SK-N-MC (cell line): Measurements from ENCODE around the gene S100B.

Experiments
- EZH2 ChIP-seq: fragments of 200-600 bp; sonication (generic); IDR thresholded peaks from one replicate; pipeline ENCODE4 v1.6.1; 2017; ENCODE audit warnings: antibody characterized with exemption
- POLR2AphosphoS5 ChIP-seq: IDR thresholded peaks from 2 replicates; pipeline ENCODE4 v1.6.1; 2012; ENCODE audit warnings: mild to moderate bottlenecking, low read depth, low read length, borderline replicate concordance

GRCh38 chr21:46621457-46622182 is 16.7 kb upstream of the S100B start:
- TF ChIP-seq EZH2 (no peak), POLR2AphosphoS5 (no peak)
